K562 (cell line): Measurements from ENCODE around the gene SLC9A3. TPM values are rescaled to one million over a fixed set of nuclear protein-coding genes. Genes with fewer than 3 reads are reported as not detected.

Experiments
- ATAC-seq: fragments of 200-7000 bp; cut with Tn5 transposase; 3 replicates; pipeline ENCODE4 v1.9.1; 2020; ENCODE audit warnings: moderate library complexity
- BruUV-seq: library from RNA; stranded (reverse); fragments of 400-500 nt; replicated peaks from 2 replicates; lab custom pipeline; 2021; lab: Mats Ljungman, UMichigan
- CTCF ChIA-PET: fragments of 300-600 bp; formaldehyde crosslinking; extraction: SDS; loops from one replicate; lab custom pipeline; 2021; ENCODE audit warnings: low intra/inter-chr PET ratio; lab: Yijun Ruan, JAX
- POLR2A ChIA-PET: fragments of 300-600, 350-650 bp; sonication (Branson Sonifier 250); formaldehyde crosslinking; extraction: SDS; loops from one replicate; lab custom pipeline; 2021; ENCODE audit warnings: antibody characterized with exemption, inconsistent platforms; lab: Yijun Ruan, JAX
- DNase-seq, 4 experiments: peaks; one replicate each; pipeline versions ENCODE4 v3.0.0 to v3.0.0-alpha.2; 2011 to 2018; ENCODE audit warnings: low spot score in 3 of 4, mixed read lengths in 3 of 4; ENCODE audit errors: extremely low read depth in 1 of 4
- FAIRE-seq: peaks from 2 replicates; lab custom pipeline; 2011; peaks lifted over from hg19 to GRCh38; lab: Jason Lieb, UNC
- H2AFZ ChIP-seq: 2 replicates; pipeline ENCODE4 v1.6.0; 2011; ENCODE audit warnings: low read depth, low read length, control low read depth, inconsistent platforms
- H3K27ac ChIP-seq: fragments of 200-600 bp; 3 replicates; pipeline ENCODE4 v1.8.0; 2011; ENCODE audit warnings: low read depth, mild to moderate bottlenecking, control low read depth, inconsistent platforms, low read length, moderate library complexity, mixed read lengths; ENCODE audit errors: extremely low read depth
- H3K27me3 ChIP-seq, 2 experiments: fragments of 300-600 bp in 1 of 2; 2 replicates in 1 of 2; 3 replicates in 1 of 2; pipeline versions ENCODE4 v1.6.0 to v1.8.0; 2011; ENCODE audit warnings: inconsistent platforms in 2 of 2, low read length in 2 of 2, mild to moderate bottlenecking in 1 of 2, mixed read lengths in 1 of 2, moderate library complexity in 1 of 2; ENCODE audit not compliant: control insufficient read depth in 2 of 2, insufficient read depth in 2 of 2
- H3K36me3 ChIP-seq: fragments of 300-600 bp; 3 replicates; pipeline ENCODE4 v1.8.0; 2011; ENCODE audit warnings: mild to moderate bottlenecking, low read length, inconsistent platforms; ENCODE audit not compliant: control insufficient read depth, insufficient read depth
- H3K4me1 ChIP-seq, 2 experiments: fragments of 200-600 bp in 1 of 2; replicated peaks in 1 of 2; 2 replicates in 1 of 2; 3 replicates in 1 of 2; pipeline versions ENCODE4 v1.5.1 to v1.8.0; 2011; ENCODE audit warnings: inconsistent platforms in 2 of 2, low read length in 2 of 2, mild to moderate bottlenecking in 1 of 2, mixed read lengths in 1 of 2, moderate library complexity in 1 of 2; ENCODE audit not compliant: control insufficient read depth in 2 of 2, insufficient read depth in 2 of 2
- H3K4me2 ChIP-seq: 2 replicates; pipeline ENCODE4 v1.6.1; 2011; ENCODE audit warnings: low read length, control low read depth, inconsistent platforms, mixed read lengths; ENCODE audit not compliant: insufficient read depth
- H3K4me3 ChIP-seq: fragments of 200-600 bp; sonication (generic), shearing (Covaris generic); 2 replicates; pipeline ENCODE4 v1.5.1; 2016; ENCODE audit warnings: control low read depth, inconsistent platforms
- H3K79me2 ChIP-seq: fragments of 200-600 bp; 3 replicates; pipeline ENCODE4 v1.8.0; 2011; ENCODE audit warnings: low read length, inconsistent platforms; ENCODE audit not compliant: control insufficient read depth, insufficient read depth
- H3K9ac ChIP-seq, 2 experiments: 2 replicates each; pipeline versions ENCODE4 v1.6.0 to v1.6.1; 2011; ENCODE audit warnings: low read depth in 2 of 2, low read length in 2 of 2, control low read depth in 1 of 2, inconsistent platforms in 1 of 2, mild to moderate bottlenecking in 1 of 2, mixed read lengths in 1 of 2; ENCODE audit not compliant: insufficient read depth in 1 of 2
- H3K9me1 ChIP-seq: one replicate; pipeline ENCODE4 v1.6.0; 2011; ENCODE audit warnings: inconsistent platforms, mild to moderate bottlenecking, low read length, moderate library complexity; ENCODE audit not compliant: control insufficient read depth, insufficient read depth
- H3K9me3 ChIP-seq: replicated peaks from 2 replicates; pipeline ENCODE4 v1.5.1; 2011; ENCODE audit warnings: low read depth, low read length, inconsistent platforms; ENCODE audit not compliant: control insufficient read depth, insufficient read depth
- H4K20me1 ChIP-seq: replicated peaks from 2 replicates; pipeline ENCODE4 v1.6.1; 2011; ENCODE audit warnings: low read length, inconsistent platforms, mixed read lengths; ENCODE audit not compliant: control insufficient read depth, insufficient read depth
- CBFA2T2 ChIP-seq: fragments of 450-650 bp; conservative IDR thresholded peaks from 2 replicates; pipeline ENCODE4 v1.6.1; 2017; ENCODE audit warnings: mild to moderate bottlenecking
- POLR2AphosphoS5 ChIP-seq: IDR thresholded peaks from 2 replicates; pipeline ENCODE4 v1.6.1; 2011; ENCODE audit warnings: mild to moderate bottlenecking, low read depth, low read length, moderate library complexity; ENCODE audit not compliant: control insufficient read depth, insufficient read depth
- TEAD1 ChIP-seq, 2 experiments: fragments of 450-650 bp in 1 of 2; sonication (generic) in 1 of 2; formaldehyde crosslinking; IDR thresholded peaks; 2 replicates each; pipeline versions ENCODE4 v1.4.0 to v1.8.0; 2020 to 2022; ENCODE audit warnings: mild to moderate bottlenecking in 2 of 2, missing genetic modification reagents in 1 of 2
- WGBS: fragments of 100-300 bp; shearing (Covaris generic); methylation state at CpG from one replicate; pipeline ENCODE4 v1.1.6; 2016; ENCODE audit warnings: low coverage, mixed read lengths; ENCODE audit not compliant: insufficient coverage; ENCODE audit errors: missing lambda C conversion rate; 5-methylcytosine and 5-hydroxymethylcytosine counted together
- in situ Hi-C: fragments of 300-500 bp; cut with MboI; formaldehyde crosslinking; loops from 4 replicates; pipeline ENCODE4 v1.15.0; 2018; ENCODE audit warnings: inconsistent platforms, mixed read lengths
- intact Hi-C: fragments of 100-400 bp; cut with micrococcal nuclease; formaldehyde crosslinking; loops from 2 replicates; pipeline ENCODE4 v1.14.2; 2022
- polyA plus RNA-seq, 8 experiments: library from polyadenylated mRNA; depleted of rRNA in 4 of 8; stranded (reverse) in 5 of 8; unstranded in 3 of 8; fragments of >200 nt; fragmentation: Nextera tagmentation in 2 of 8; fragmentation: Illumina TruSeq in 1 of 8; extraction: Ambion mirVana in 2 of 8; extraction: Trizol in 1 of 8; gene quantifications; 2 replicates each; pipeline versions ENCODE4 v1.2.1 to v1.2.3, GENCODE V29; 2011 to 2014; ENCODE audit warnings: inconsistent platforms in 1 of 8, missing spikeins in 1 of 8
- total RNA-seq, 7 experiments: library from RNA; depleted of rRNA in 6 of 7; stranded (reverse); fragments of >200 nt in 6 of 7; fragmentation: Illumina TruSeq in 2 of 7; extraction: Trizol in 2 of 7; gene quantifications; 2 replicates each; pipeline versions ENCODE4 v1.2.1 to v1.2.3, GENCODE V29; 2011 to 2021; ENCODE audit warnings: low replicate concordance in 1 of 7
- TF ChIP-seq, protein P1 (sequence below): fragments of 250-450 bp; sonication (Bioruptor Pico); IDR thresholded peaks from 2 replicates; pipeline ENCODE4 v1.5.0; 2021
- TF ChIP-seq, protein P2 (sequence below), 3 experiments: fragments of 200-800 bp in 1 of 3; fragments of 250-450 bp in 1 of 3; fragments of 450-650 bp in 1 of 3; sonication (Bioruptor Pico) in 1 of 3; sonication (Bioruptor generic) in 1 of 3; formaldehyde crosslinking in 1 of 3; IDR thresholded peaks; 2 replicates each; pipeline versions ENCODE4 v1.6.1 to v1.8.0; 2016 to 2022; ENCODE audit warnings: mild to moderate bottlenecking in 2 of 3, missing genetic modification characterization in 2 of 3, missing compliant biosample characterization in 1 of 3, moderate library complexity in 1 of 3

Gene SLC9A3
- total and polyA plus RNA-seq, 9 of the 15 experiments (the other 6 are each of a cell fraction or from before 2014, with no cell fraction given) = 1.5 to 5.8 (median 3.7) TPM; not detected in 2

DNA sequence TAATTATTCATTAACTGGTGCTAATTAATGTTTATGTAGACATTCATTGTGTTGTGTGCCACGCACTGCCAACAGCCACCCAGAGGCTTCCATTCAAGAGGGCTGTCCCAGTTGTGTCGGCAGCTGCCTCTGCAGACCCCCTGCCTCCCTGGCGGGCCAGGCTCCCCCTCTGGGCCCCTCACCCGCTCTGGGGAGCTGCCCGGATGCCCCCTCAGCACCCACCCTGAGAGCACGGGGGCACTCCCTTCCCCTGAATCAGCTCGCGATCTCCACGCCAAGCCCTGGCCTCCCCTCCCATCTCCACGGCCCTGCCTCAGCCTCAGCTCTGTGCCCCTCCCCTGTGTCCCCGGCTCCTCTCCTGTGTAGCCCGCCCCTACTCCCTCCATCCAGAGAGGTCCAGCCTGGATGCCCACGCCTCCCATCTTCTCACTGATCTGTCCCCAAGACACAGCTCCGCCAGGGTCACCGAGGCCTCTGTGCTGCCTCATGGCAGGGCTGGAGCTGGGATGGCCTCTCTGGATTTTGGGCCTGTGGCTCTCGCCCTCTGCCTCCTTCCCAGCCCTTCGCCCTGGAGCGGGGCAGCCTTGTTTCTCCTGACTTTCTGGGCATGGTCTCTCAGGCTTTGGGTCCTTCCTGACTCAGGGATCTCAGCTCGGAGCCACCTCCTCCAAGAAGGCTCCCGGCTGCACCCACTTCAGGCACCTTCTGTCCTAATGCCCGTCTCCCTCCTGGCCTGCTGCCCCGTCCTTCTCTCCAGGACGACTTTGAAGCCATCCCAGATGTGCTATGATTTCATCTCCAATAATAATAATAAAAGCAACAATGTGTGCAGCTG is 16.0 kb upstream of the SLC9A3 start:
- BruUV-seq = no TSS peak
- H2AFZ ChIP-seq = no peak overlapping the region
- H3K4me2 ChIP-seq = no peak overlapping the region
- peaks cover 31% of the 10 kb centered on the region for H4K20me1 ChIP-seq
- H3K27ac ChIP-seq = no peak overlapping the region
- no peak overlapping the region for H3K4me3 ChIP-seq
- FAIRE-seq (no peak), DNase-seq (no peak), ATAC-seq (no peak)
- no peaks in the 10 kb centered on the region for H3K36me3 ChIP-seq
- ChIA-PET POLR2A (interaction anchor here (0.6 to 2.7 kb wide), 2 partner anchors 11 to 32 kb away, joined by 3 to 14 read pairs; no protein-coding TSS in a partner anchor), CTCF (no interaction called here)
- H3K27me3 ChIP-seq = peaks cover 42 to 67% of the 10 kb centered on the region in 2 experiments; a peak in 4 of 5 replicates
- WGBS = under 1% methylated on average over 21 of the region's 23 CpGs
- intact Hi-C loops (no loop called here), in situ Hi-C loops (no loop called here)
- H3K9me1 ChIP-seq = no peaks in the 10 kb centered on the region
- H3K9ac ChIP-seq = peak overlapping the region in 1 of 2 experiments; percentile 13; a peak in 1 of 4 replicates
- H3K79me2 ChIP-seq = no peaks in the 10 kb centered on the region
- H3K9me3 ChIP-seq = no peaks in the 10 kb centered on the region
- peaks cover 0 to 65% of the 10 kb centered on the region in 2 experiments; a peak in 2 of 5 replicates for H3K4me1 ChIP-seq
- TF ChIP-seq POLR2AphosphoS5 (no peak), CBFA2T2 (no peak), TEAD1 (CRISPR knock-in tag; IDR thresholded peaks at IDR 0.05) (no peak)
- TF ChIP-seq, protein P1, sequence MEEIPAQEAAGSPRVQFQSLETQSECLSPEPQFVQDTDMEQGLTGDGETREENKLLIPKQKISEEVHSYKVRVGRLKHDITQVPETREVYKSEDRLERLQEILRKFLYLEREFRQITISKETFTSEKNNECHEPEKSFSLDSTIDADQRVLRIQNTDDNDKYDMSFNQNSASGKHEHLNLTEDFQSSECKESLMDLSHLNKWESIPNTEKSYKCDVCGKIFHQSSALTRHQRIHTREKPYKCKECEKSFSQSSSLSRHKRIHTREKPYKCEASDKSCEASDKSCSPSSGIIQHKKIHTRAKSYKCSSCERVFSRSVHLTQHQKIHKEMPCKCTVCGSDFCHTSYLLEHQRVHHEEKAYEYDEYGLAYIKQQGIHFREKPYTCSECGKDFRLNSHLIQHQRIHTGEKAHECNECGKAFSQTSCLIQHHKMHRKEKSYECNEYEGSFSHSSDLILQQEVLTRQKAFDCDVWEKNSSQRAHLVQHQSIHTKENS (CRISPR knock-in tag) = no peak
- TF ChIP-seq, protein P2, sequence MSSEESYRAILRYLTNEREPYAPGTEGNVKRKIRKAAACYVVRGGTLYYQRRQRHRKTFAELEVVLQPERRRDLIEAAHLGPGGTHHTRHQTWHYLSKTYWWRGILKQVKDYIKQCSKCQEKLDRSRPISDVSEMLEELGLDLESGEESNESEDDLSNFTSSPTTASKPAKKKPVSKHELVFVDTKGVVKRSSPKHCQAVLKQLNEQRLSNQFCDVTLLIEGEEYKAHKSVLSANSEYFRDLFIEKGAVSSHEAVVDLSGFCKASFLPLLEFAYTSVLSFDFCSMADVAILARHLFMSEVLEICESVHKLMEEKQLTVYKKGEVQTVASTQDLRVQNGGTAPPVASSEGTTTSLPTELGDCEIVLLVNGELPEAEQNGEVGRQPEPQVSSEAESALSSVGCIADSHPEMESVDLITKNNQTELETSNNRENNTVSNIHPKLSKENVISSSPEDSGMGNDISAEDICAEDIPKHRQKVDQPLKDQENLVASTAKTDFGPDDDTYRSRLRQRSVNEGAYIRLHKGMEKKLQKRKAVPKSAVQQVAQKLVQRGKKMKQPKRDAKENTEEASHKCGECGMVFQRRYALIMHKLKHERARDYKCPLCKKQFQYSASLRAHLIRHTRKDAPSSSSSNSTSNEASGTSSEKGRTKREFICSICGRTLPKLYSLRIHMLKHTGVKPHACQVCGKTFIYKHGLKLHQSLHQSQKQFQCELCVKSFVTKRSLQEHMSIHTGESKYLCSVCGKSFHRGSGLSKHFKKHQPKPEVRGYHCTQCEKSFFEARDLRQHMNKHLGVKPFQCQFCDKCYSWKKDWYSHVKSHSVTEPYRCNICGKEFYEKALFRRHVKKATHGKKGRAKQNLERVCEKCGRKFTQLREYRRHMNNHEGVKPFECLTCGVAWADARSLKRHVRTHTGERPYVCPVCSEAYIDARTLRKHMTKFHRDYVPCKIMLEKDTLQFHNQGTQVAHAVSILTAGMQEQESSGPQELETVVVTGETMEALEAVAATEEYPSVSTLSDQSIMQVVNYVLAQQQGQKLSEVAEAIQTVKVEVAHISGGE (CRISPR knock-in tag; IDR thresholded peaks at IDR 0.05) = no peak
